Lower leg skin (tissue), 3 donors: ENCODE data around the gene ABHD16A.

ENCODE experiments used
- POLR2A ChIP-seq, 2 donors: fragments of 450-650 bp; IDR thresholded peaks; one replicate each; pipeline ENCODE4 v1.6.1; 2016 to 2017; ENCODE audit warnings: antibody characterized with exemption in 2 of 2, mild to moderate bottlenecking in 1 of 2, moderate library complexity in 1 of 2
- TF ChIP-seq, protein P1 (sequence below), 3 donors: fragments of 450-650 bp; IDR thresholded peaks; one replicate each; pipeline ENCODE4 v1.5.1; 2016; ENCODE audit warnings: antibody characterized with exemption in 3 of 3, mild to moderate bottlenecking in 3 of 3, moderate library complexity in 2 of 3

DNA sequence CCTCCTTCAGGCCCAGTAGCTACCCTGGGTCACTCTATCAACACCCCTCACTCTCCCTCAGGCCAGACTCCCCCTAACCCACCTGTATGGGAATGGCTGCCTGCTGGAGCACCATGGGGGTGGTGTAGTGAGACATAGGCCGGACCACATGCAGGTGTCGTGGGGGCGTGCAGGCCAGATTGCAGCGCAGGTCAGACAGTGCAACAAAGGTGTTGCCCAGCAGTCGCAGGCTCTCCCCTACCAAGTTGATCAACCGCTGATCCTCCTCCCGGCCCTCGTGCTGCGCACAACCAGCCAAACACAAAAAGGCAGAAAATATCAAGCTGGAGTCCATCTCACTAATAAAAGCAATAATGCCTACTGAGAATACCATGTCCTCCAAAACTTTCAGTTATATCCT is 57.8 kb downstream of the ABHD16A start:
- TF ChIP-seq, protein P1, sequence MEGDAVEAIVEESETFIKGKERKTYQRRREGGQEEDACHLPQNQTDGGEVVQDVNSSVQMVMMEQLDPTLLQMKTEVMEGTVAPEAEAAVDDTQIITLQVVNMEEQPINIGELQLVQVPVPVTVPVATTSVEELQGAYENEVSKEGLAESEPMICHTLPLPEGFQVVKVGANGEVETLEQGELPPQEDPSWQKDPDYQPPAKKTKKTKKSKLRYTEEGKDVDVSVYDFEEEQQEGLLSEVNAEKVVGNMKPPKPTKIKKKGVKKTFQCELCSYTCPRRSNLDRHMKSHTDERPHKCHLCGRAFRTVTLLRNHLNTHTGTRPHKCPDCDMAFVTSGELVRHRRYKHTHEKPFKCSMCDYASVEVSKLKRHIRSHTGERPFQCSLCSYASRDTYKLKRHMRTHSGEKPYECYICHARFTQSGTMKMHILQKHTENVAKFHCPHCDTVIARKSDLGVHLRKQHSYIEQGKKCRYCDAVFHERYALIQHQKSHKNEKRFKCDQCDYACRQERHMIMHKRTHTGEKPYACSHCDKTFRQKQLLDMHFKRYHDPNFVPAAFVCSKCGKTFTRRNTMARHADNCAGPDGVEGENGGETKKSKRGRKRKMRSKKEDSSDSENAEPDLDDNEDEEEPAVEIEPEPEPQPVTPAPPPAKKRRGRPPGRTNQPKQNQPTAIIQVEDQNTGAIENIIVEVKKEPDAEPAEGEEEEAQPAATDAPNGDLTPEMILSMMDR (IDR thresholded peaks at IDR 0.05): no peak
- no peak for TF ChIP-seq POLR2A (IDR thresholded peaks at IDR 0.05)
